NT2/D1 (cell line): ENCODE results near the gene HIPK2.

Experiments
- DNase-seq: peaks from one replicate; pipeline ENCODE4 v3.0.0-alpha.2; 2011; ENCODE audit warnings: low read depth, low spot score
- H3K27me3 ChIP-seq: 2 replicates; pipeline ENCODE4 v1.6.0; 2011; ENCODE audit warnings: mild to moderate bottlenecking; ENCODE audit not compliant: insufficient read length, insufficient read depth
- H3K36me3 ChIP-seq: 2 replicates; pipeline ENCODE4 v1.6.1; 2011; ENCODE audit warnings: mild to moderate bottlenecking, low read length, mixed read lengths; ENCODE audit not compliant: insufficient read depth, insufficient read length
- H3K4me1 ChIP-seq: 2 replicates; pipeline ENCODE4 v1.5.1; 2011; ENCODE audit not compliant: insufficient read depth, insufficient read length
- H3K4me3 ChIP-seq: 2 replicates; pipeline ENCODE4 v1.5.1; 2011; ENCODE audit warnings: low read depth; ENCODE audit not compliant: insufficient read length
- H3K9ac ChIP-seq: 2 replicates; pipeline ENCODE4 v1.6.0; 2011; ENCODE audit warnings: low read depth; ENCODE audit not compliant: insufficient read length
- H3K9me3 ChIP-seq: 2 replicates; pipeline ENCODE4 v1.5.1; 2011; ENCODE audit warnings: mild to moderate bottlenecking, low read length; ENCODE audit not compliant: insufficient read depth
- SUZ12 ChIP-seq: IDR thresholded peaks from 2 replicates; pipeline ENCODE4 v1.6.1; 2011; ENCODE audit not compliant: insufficient read length, insufficient read depth; ENCODE audit errors: extremely low read depth
- YY1 ChIP-seq: IDR thresholded peaks from 2 replicates; pipeline ENCODE4 v1.6.1; 2011; ENCODE audit not compliant: insufficient read length, insufficient read depth
- ZNF274 ChIP-seq: IDR thresholded peaks from 2 replicates; pipeline ENCODE4 v1.6.1; 2011; ENCODE audit warnings: mild to moderate bottlenecking, low read depth, low read length

The HIPK2 gene

DNA sequence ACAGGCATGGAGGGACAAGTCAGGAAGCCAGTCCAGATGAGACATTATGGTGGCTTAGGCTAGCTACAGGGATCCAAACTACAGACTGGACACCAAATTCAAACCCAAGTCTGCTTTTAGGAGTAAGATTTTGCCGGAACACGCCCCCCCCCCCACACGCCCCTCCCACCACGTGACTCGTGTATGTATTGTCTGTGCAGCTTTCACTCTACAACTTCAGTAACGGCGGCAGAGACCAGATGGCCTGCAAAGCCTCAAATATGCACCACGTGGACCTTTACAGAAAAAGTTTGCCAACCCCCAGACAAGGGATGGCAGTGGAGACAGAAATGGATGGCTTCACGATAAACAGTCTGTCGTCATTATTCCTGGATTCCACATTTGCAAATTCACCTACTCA lies 14.5 kb downstream of the HIPK2 start:
- DNase-seq, result no peak
- Histone ChIP-seq H3K4me1 (no peaks in the 10 kb centered on the region), H3K9ac (no peak overlapping the region)

GRCh38 chr7:139762886-139763285 lies 14.9 kb downstream of the HIPK2 start:
- Histone ChIP-seq H3K36me3 (no peaks in the 10 kb centered on the region), H3K9ac (no peak overlapping the region), H3K27me3 (no peaks in the 10 kb centered on the region), H3K4me3 (no peak overlapping the region), H3K9me3 (no peaks in the 10 kb centered on the region), H3K4me1 (no peaks in the 10 kb centered on the region)
- no peak for DNase-seq
- no peak for TF ChIP-seq ZNF274
- TF ChIP-seq SUZ12, result no peak
- no peak for TF ChIP-seq YY1

More for the DNA sequence above, 14.5 kb downstream of the HIPK2 start:
- H3K27me3 ChIP-seq, result no peaks in the 10 kb centered on the region
- TF ChIP-seq SUZ12, result no peak
- no peak for TF ChIP-seq YY1
- TF ChIP-seq ZNF274, result no peak
- no peaks in the 10 kb centered on the region for H3K36me3 ChIP-seq
- no peak overlapping the region for H3K4me3 ChIP-seq
- H3K9me3 ChIP-seq, result no peaks in the 10 kb centered on the region

- no peak for DNase-seq
- Histone ChIP-seq H3K9ac (no peak overlapping the region), H3K27me3 (no peaks in the 10 kb centered on the region), H3K4me1 (no peaks in the 10 kb centered on the region), H3K4me3 (no peak overlapping the region), H3K9me3 (no peaks in the 10 kb centered on the region), H3K36me3 (no peaks in the 10 kb centered on the region)
- TF ChIP-seq YY1 (no peak), ZNF274 (no peak), SUZ12 (no peak)
These were observed 19.4 kb downstream of the HIPK2 start for GRCh38 chr7:139758388-139758787.

DNA sequence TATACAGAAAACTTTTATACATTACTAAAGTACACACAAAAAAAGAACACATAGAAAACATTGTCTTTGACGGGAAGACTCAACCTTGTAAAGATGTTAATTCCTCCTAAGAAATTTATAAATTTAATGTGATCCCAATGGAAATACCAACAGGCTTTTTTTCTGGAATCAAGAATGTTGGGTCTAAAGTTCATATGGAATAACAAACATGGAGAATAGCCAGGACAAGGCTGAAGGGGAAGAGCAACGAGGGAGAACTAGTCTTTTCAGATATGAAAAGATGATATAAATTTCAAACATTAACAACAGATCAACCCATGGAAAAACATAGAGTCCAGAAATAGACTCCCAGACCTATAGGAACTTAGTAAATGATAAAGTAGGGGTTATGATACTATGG lies 19.8 kb downstream of the HIPK2 start:
- Histone ChIP-seq H3K9me3 (no peaks in the 10 kb centered on the region), H3K4me3 (no peak overlapping the region), H3K27me3 (no peaks in the 10 kb centered on the region), H3K4me1 (no peaks in the 10 kb centered on the region), H3K36me3 (no peaks in the 10 kb centered on the region), H3K9ac (no peak overlapping the region)
- TF ChIP-seq YY1, result no peak
- TF ChIP-seq ZNF274, result no peak
- no peak for TF ChIP-seq SUZ12
- no peak for DNase-seq

DNA sequence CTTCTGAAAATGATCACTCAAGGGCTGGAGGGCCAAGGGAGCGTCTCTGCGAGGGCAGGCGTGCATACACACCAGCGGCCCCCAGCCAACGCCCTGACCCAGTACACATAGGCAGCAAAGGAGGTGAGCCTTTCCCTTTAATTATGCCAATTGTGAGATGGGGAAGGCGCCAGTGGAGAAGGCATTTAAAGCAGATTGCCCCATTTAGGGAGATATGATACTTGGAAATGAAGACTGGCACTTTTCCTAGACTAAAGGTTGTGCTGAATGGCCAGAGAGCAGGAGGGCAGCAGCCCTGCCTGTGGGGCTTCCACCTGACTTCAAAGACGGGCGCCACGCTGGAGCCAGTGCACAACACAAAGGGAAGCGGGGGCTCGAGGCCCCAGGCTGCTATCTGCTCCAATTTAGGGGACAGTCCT lies 24.1 kb downstream of the HIPK2 start:
- TF ChIP-seq YY1 (no peak), ZNF274 (no peak)
- H3K9ac ChIP-seq, result no peak overlapping the region
- H3K27me3 ChIP-seq, result no peaks in the 10 kb centered on the region
- H3K4me3 ChIP-seq, result no peak overlapping the region
- H3K9me3 ChIP-seq, result no peaks in the 10 kb centered on the region
- no peak for DNase-seq
- no peaks in the 10 kb centered on the region for H3K36me3 ChIP-seq
- no peaks in the 10 kb centered on the region for H3K4me1 ChIP-seq

- no peak for TF ChIP-seq SUZ12
- TF ChIP-seq YY1, result no peak
- no peak for TF ChIP-seq ZNF274
- Histone ChIP-seq H3K36me3 (no peaks in the 10 kb centered on the region), H3K9me3 (no peaks in the 10 kb centered on the region), H3K27me3 (no peaks in the 10 kb centered on the region), H3K9ac (no peak overlapping the region), H3K4me1 (no peaks in the 10 kb centered on the region), H3K4me3 (no peak overlapping the region)
- no peak for DNase-seq
These were observed 24.6 kb downstream of the HIPK2 start for GRCh38 chr7:139753081-139753692.

GRCh38 chr7:139752604-139753003 lies 25.2 kb downstream of the HIPK2 start:
- DNase-seq, result no peak
- no peaks in the 10 kb centered on the region for H3K36me3 ChIP-seq
- H3K27me3 ChIP-seq, result no peaks in the 10 kb centered on the region
- H3K4me3 ChIP-seq, result no peak overlapping the region
- TF ChIP-seq SUZ12 (no peak), ZNF274 (no peak), YY1 (no peak)
- no peaks in the 10 kb centered on the region for H3K4me1 ChIP-seq
- H3K9ac ChIP-seq, result no peak overlapping the region
- no peaks in the 10 kb centered on the region for H3K9me3 ChIP-seq
